HCT116 (cell line): ENCODE data around the gene PDE1A. TPM values are rescaled to one million over a fixed set of nuclear protein-coding genes. Genes with fewer than 3 reads are reported as not detected.

Experiments
- ATAC-seq: fragments of 200-7000 bp; cut with Tn5 transposase; 2 replicates; pipeline ENCODE4 v1.9.1; 2020; ENCODE audit warnings: mild to moderate bottlenecking, moderate library complexity
- Bru-seq: library from RNA; stranded (reverse); fragments of 400-500 nt; gene quantifications from one replicate; lab custom pipeline; 2021; lab: Mats Ljungman, UMichigan
- BruChase-seq, 2 experiments: library from RNA; stranded (reverse); fragments of 400-500 nt; gene quantifications; one replicate each; lab custom pipeline; 2021; lab: Mats Ljungman, UMichigan
- BruUV-seq: library from RNA; stranded (reverse); fragments of 400-500 nt; replicated peaks from 2 replicates; lab custom pipeline; 2021; lab: Mats Ljungman, UMichigan
- CTCF ChIA-PET: fragments of 300-600 bp; sonication (Branson Sonifier 250); formaldehyde crosslinking; loops from one replicate; lab custom pipeline; 2021; ENCODE audit warnings: antibody characterized with exemption; lab: Charles Lee
- POLR2A ChIA-PET: fragments of 300-600, 350-600 bp; sonication (Branson Sonifier 250); formaldehyde crosslinking; loops from one replicate; lab custom pipeline; 2021; ENCODE audit warnings: antibody characterized with exemption; lab: Charles Lee
- RAD21 ChIA-PET, 2 experiments: fragments of 300-600 bp; sonication (Branson Sonifier 250); formaldehyde crosslinking; loops; one replicate each; lab custom pipeline; 2023; ENCODE audit warnings: low total read pairs in 2 of 2; ENCODE audit not compliant: uncharacterized antibody in 2 of 2, unreplicated experiment in 2 of 2, low non-redundant PET in 1 of 2; lab: Charles Lee
- DNase-seq: peaks from one replicate; pipeline ENCODE4 v3.0.0-alpha.2; 2010; ENCODE audit warnings: low read depth, low spot score
- H2AFZ ChIP-seq: fragments of 200-600 bp; shearing (Covaris generic), sonication (generic); 2 replicates; pipeline ENCODE4 v1.6.1; 2017; ENCODE audit warnings: low read depth, mixed run types, mixed read lengths, antibody characterized with exemption, low read length; ENCODE audit not compliant: poor library complexity, severe bottlenecking
- H3K27ac ChIP-seq: 2 replicates; pipeline ENCODE4 v1.5.1; 2012; ENCODE audit warnings: low read depth, low read length
- H3K27me3 ChIP-seq: fragments of 200-600 bp; sonication (generic); 2 replicates; pipeline ENCODE4 v1.6.1; 2016; ENCODE audit warnings: mixed run types, low read length, mixed read lengths; ENCODE audit not compliant: insufficient read depth
- H3K36me3 ChIP-seq, 2 experiments: fragments of 200-500 bp in 1 of 2; fragments of 200-600 bp in 1 of 2; sonication (Bioruptor generic) in 1 of 2; sonication (generic) in 1 of 2; 2 replicates each; pipeline versions ENCODE4 v1.5.1 to v1.6.1; 2014 to 2016; ENCODE audit warnings: low read length in 2 of 2, inconsistent platforms in 1 of 2, mixed read lengths in 1 of 2, mixed run types in 1 of 2; ENCODE audit not compliant: insufficient read depth in 2 of 2, control insufficient read depth in 1 of 2
- H3K4me1 ChIP-seq, 2 experiments: fragments of 200-600 bp in 1 of 2; sonication (generic) in 1 of 2; 2 replicates each; pipeline versions ENCODE4 v1.5.1 to v1.6.1; 2012 to 2017; ENCODE audit warnings: low read length in 2 of 2, inconsistent platforms in 1 of 2, mild to moderate bottlenecking in 1 of 2, mixed read lengths in 1 of 2, mixed run types in 1 of 2, moderate library complexity in 1 of 2; ENCODE audit not compliant: insufficient read depth in 2 of 2, control insufficient read depth in 1 of 2
- H3K4me2 ChIP-seq: fragments of 200-600 bp; sonication (generic); 2 replicates; pipeline ENCODE4 v1.6.1; 2017; ENCODE audit warnings: mixed run types, low read length, mixed read lengths
- H3K4me3 ChIP-seq, 2 experiments: fragments of 200-600 bp in 1 of 2; sonication (generic) in 1 of 2; replicated peaks in 1 of 2; 2 replicates each; pipeline ENCODE4 v1.5.1; 2011 to 2016; ENCODE audit warnings: low read length in 2 of 2, control low read depth in 1 of 2, low read depth in 1 of 2, mild to moderate bottlenecking in 1 of 2, mixed read lengths in 1 of 2, mixed run types in 1 of 2
- H3K79me2 ChIP-seq: fragments of 200-600 bp; sonication (generic); 2 replicates; pipeline ENCODE4 v1.6.1; 2017; ENCODE audit warnings: mild to moderate bottlenecking, mixed run types, low read length, moderate library complexity, mixed read lengths; ENCODE audit not compliant: insufficient read depth
- H3K9ac ChIP-seq: fragments of 200-600 bp; sonication (generic); 2 replicates; pipeline ENCODE4 v1.6.1; 2016; ENCODE audit warnings: low read length, mixed read lengths
- H3K9me2 ChIP-seq: fragments of 200-600 bp; sonication (generic), shearing (Covaris generic); 2 replicates; pipeline ENCODE4 v1.6.1; 2017; ENCODE audit warnings: mixed run types, mild to moderate bottlenecking, moderate library complexity; ENCODE audit not compliant: insufficient read depth
- H3K9me3 ChIP-seq, 2 experiments: fragments of 200-500 bp in 1 of 2; fragments of 200-600 bp in 1 of 2; sonication (Bioruptor generic) in 1 of 2; sonication (generic) in 1 of 2; 2 replicates each; pipeline ENCODE4 v1.6.1; 2014 to 2017; ENCODE audit warnings: low read length in 2 of 2, mixed read lengths in 2 of 2, inconsistent platforms in 1 of 2, low read depth in 1 of 2, mild to moderate bottlenecking in 1 of 2, mixed run types in 1 of 2, moderate library complexity in 1 of 2; ENCODE audit not compliant: control insufficient read depth in 1 of 2, insufficient read depth in 1 of 2
- H4K20me1 ChIP-seq: fragments of 200-600 bp; sonication (generic), shearing (Covaris generic); 2 replicates; pipeline ENCODE4 v1.6.1; 2017; ENCODE audit warnings: mixed run types, mild to moderate bottlenecking, moderate library complexity; ENCODE audit not compliant: insufficient read depth
- ATF3 ChIP-seq: IDR thresholded peaks from 2 replicates; pipeline ENCODE4 v1.6.1; 2012
- CBX3 ChIP-seq: IDR thresholded peaks from 2 replicates; pipeline ENCODE4 v1.6.1; 2012; ENCODE audit warnings: low read depth
- CTCF ChIP-seq, 3 experiments: fragments of 200-600 bp in 1 of 3; sonication (generic) in 1 of 3; IDR thresholded peaks in 2 of 3; conservative IDR thresholded peaks in 1 of 3; 2 replicates each; pipeline ENCODE4 v1.5.1; 2012 to 2017; ENCODE audit warnings: low read depth in 2 of 3, low read length in 2 of 3, antibody characterized with exemption in 1 of 3, borderline replicate concordance in 1 of 3, control low read depth in 1 of 3, mild to moderate bottlenecking in 1 of 3, mixed read lengths in 1 of 3, mixed run types in 1 of 3, moderate library complexity in 1 of 3; ENCODE audit not compliant: insufficient read depth in 1 of 3
- ELF1 ChIP-seq: IDR thresholded peaks from 2 replicates; pipeline ENCODE4 v1.6.1; 2012; ENCODE audit warnings: low read depth, borderline replicate concordance
- FOSL1 ChIP-seq: IDR thresholded peaks from 2 replicates; pipeline ENCODE4 v1.6.1; 2012; ENCODE audit warnings: low read depth
- POLR2A ChIP-seq: IDR thresholded peaks from 2 replicates; pipeline ENCODE4 v1.7.0; 2011; ENCODE audit warnings: borderline replicate concordance; ENCODE audit not compliant: insufficient read depth, insufficient read length; ENCODE audit errors: extremely low read depth
- RAD21 ChIP-seq: IDR thresholded peaks from 2 replicates; pipeline ENCODE4 v1.6.1; 2012; ENCODE audit warnings: low read depth, mild to moderate bottlenecking
- SRF ChIP-seq: IDR thresholded peaks from 2 replicates; pipeline ENCODE4 v1.6.1; 2012; ENCODE audit warnings: low read depth
- TCF7L2 ChIP-seq: IDR thresholded peaks from 2 replicates; pipeline ENCODE4 v1.7.0; 2011; ENCODE audit warnings: borderline replicate concordance, inconsistent platforms; ENCODE audit not compliant: insufficient read depth, insufficient read length; ENCODE audit errors: extremely low read depth
- intact Hi-C: fragments of 100-400 bp; cut with micrococcal nuclease; formaldehyde crosslinking; loops from 2 replicates; pipeline ENCODE4 v1.10.0; 2022
- long read RNA-seq: library from polyadenylated mRNA; unstranded; transcript quantifications from one replicate; pipeline ENCODE4 v2.0.0, GENCODE V29; 2021; ENCODE audit not compliant: unreplicated experiment
- polyA plus RNA-seq: library from polyadenylated mRNA; unstranded; fragments of >200 nt; gene quantifications from 2 replicates; pipeline ENCODE4 v1.2.1, GENCODE V29; 2012; ENCODE audit warnings: missing spikeins
- total RNA-seq: library from RNA; stranded (reverse); gene quantifications from one replicate; pipeline ENCODE4 v1.2.1, GENCODE V29; 2021; ENCODE audit not compliant: unreplicated experiment
- TF ChIP-seq, protein P1 (sequence below): IDR thresholded peaks from 2 replicates; pipeline ENCODE4 v1.6.1; 2011; ENCODE audit warnings: mild to moderate bottlenecking, low read length, moderate library complexity; ENCODE audit not compliant: insufficient replicate concordance; ENCODE audit errors: extremely low read depth
- TF ChIP-seq, protein P2 (sequence below): IDR thresholded peaks from 2 replicates; pipeline ENCODE4 v1.6.1; 2012; ENCODE audit warnings: low read depth

The PDE1A gene
- total RNA-seq (0.12 TPM), Bru-seq, nascent RNA (percentile 12 among the genes with signal in this experiment), BruChase-seq, experiment 1, labeled RNA remaining after a 6-hour chase (percentile 5 among the genes with signal in this experiment), BruChase-seq, experiment 2, labeled RNA remaining after a 2-hour chase (percentile 11 among the genes with signal in this experiment)
- polyA plus RNA-seq: 0.01 and 0.05 TPM in 2 replicates
- long read RNA-seq: 0 reads

- ATAC-seq (no peak), DNase-seq (no peak)
- RAD21 ChIA-PET: no interaction called here
- Histone ChIP-seq H4K20me1 (no peaks in the 10 kb centered on the region), H3K9ac (no peak within 1 kb of the TSS), H2AFZ (no peak within 1 kb of the TSS), H3K27me3 (no peaks in the 10 kb centered on the region), H3K4me1 (no peaks in the 10 kb centered on the region), H3K4me3 (no peak within 1 kb of the TSS), H3K9me2 (no peaks in the 10 kb centered on the region), H3K4me2 (no peak within 1 kb of the TSS), H3K36me3 (no peaks in the 10 kb centered on the region), H3K9me3 (no peaks in the 10 kb centered on the region), H3K27ac (no peak within 1 kb of the TSS), H3K79me2 (no peaks in the 10 kb centered on the region)
- intact Hi-C loops: no loop called here
- no TSS peak for BruUV-seq
- CTCF ChIA-PET: no interaction called here
- POLR2A ChIA-PET: no interaction called here
- TF ChIP-seq, protein P1, sequence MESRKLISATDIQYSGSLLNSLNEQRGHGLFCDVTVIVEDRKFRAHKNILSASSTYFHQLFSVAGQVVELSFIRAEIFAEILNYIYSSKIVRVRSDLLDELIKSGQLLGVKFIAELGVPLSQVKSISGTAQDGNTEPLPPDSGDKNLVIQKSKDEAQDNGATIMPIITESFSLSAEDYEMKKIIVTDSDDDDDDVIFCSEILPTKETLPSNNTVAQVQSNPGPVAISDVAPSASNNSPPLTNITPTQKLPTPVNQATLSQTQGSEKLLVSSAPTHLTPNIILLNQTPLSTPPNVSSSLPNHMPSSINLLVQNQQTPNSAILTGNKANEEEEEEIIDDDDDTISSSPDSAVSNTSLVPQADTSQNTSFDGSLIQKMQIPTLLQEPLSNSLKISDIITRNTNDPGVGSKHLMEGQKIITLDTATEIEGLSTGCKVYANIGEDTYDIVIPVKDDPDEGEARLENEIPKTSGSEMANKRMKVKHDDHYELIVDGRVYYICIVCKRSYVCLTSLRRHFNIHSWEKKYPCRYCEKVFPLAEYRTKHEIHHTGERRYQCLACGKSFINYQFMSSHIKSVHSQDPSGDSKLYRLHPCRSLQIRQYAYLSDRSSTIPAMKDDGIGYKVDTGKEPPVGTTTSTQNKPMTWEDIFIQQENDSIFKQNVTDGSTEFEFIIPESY: no peak
- TF ChIP-seq TCF7L2: no peak
- TF ChIP-seq SRF: no peak
Measured at GRCh38 chr2:182426918-182427240, at the start of gene PDE1A. Gene PDE1A (minus strand): TSS chr2:182427036.

GRCh38 chr2:182473635-182474034 is 46.8 kb upstream of the PDE1A start:
- Histone ChIP-seq H3K27ac (no peak overlapping the region), H3K9me3 (no peaks in the 10 kb centered on the region), H3K4me3 (no peak overlapping the region), H3K4me2 (no peak overlapping the region), H3K27me3 (no peaks in the 10 kb centered on the region), H3K9ac (no peak overlapping the region), H4K20me1 (no peaks in the 10 kb centered on the region), H2AFZ (no peak overlapping the region), H3K79me2 (no peaks in the 10 kb centered on the region), H3K4me1 (no peaks in the 10 kb centered on the region), H3K9me2 (no peaks in the 10 kb centered on the region), H3K36me3 (no peaks in the 10 kb centered on the region)
- BruUV-seq: no TSS peak
- DNase-seq (no peak), ATAC-seq (no peak)
- ChIA-PET POLR2A (no interaction called here), CTCF (no interaction called here), RAD21 (no interaction called here)
- intact Hi-C loops: no loop called here
- TF ChIP-seq TCF7L2 (no peak), ATF3 (no peak), ELF1 (no peak), POLR2A (no peak), CTCF (IDR thresholded peaks at IDR 0.05 in 2 of 3, conservative IDR thresholded peaks at IDR 0.05 in 1 of 3; ENCODE audit: borderline replicate concordance in 1 of 3, insufficient read depth in 1 of 3, low read depth in 2 of 3, low read length in 2 of 3) (no peak), FOSL1 (no peak), SRF (no peak), RAD21 (no peak), CBX3 (no peak)
- TF ChIP-seq, protein P2, sequence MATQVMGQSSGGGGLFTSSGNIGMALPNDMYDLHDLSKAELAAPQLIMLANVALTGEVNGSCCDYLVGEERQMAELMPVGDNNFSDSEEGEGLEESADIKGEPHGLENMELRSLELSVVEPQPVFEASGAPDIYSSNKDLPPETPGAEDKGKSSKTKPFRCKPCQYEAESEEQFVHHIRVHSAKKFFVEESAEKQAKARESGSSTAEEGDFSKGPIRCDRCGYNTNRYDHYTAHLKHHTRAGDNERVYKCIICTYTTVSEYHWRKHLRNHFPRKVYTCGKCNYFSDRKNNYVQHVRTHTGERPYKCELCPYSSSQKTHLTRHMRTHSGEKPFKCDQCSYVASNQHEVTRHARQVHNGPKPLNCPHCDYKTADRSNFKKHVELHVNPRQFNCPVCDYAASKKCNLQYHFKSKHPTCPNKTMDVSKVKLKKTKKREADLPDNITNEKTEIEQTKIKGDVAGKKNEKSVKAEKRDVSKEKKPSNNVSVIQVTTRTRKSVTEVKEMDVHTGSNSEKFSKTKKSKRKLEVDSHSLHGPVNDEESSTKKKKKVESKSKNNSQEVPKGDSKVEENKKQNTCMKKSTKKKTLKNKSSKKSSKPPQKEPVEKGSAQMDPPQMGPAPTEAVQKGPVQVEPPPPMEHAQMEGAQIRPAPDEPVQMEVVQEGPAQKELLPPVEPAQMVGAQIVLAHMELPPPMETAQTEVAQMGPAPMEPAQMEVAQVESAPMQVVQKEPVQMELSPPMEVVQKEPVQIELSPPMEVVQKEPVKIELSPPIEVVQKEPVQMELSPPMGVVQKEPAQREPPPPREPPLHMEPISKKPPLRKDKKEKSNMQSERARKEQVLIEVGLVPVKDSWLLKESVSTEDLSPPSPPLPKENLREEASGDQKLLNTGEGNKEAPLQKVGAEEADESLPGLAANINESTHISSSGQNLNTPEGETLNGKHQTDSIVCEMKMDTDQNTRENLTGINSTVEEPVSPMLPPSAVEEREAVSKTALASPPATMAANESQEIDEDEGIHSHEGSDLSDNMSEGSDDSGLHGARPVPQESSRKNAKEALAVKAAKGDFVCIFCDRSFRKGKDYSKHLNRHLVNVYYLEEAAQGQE: no peak
